Activated CD4-positive, alpha-beta memory T cell treated with anti-CD3 and anti-CD28 coated beads for 36 hours (primary cell): Measurements from ENCODE around the gene CSNK1G2. TPM values are rescaled to one million over a fixed set of nuclear protein-coding genes. Genes with fewer than 3 reads are reported as not detected.
"Not testable (repeated sequence)": the region's sequence is repeated elsewhere in the genome, so short reads cannot be mapped to it uniquely, and the experiment has no call there.

Source experiments
- CTCF ChIA-PET: fragments of 350-600 bp; sonication (Branson Sonifier 250); formaldehyde crosslinking; loops from one replicate; lab custom pipeline; 2021; ENCODE audit warnings: antibody characterized with exemption, inconsistent platforms; lab: Charles Lee
- POLR2A ChIA-PET: fragments of 350-600 bp; sonication (Branson Sonifier 250); formaldehyde crosslinking; loops from one replicate; lab custom pipeline; 2021; ENCODE audit warnings: antibody characterized with exemption; lab: Charles Lee
- DNase-seq: peaks from one replicate; pipeline ENCODE4 v3.0.0-alpha.2; 2020
- H3K27ac Mint-ChIP-seq: one replicate; pipeline ENCODE4 v1.8.0; 2021; ENCODE audit warnings: mixed read lengths
- H3K27me3 Mint-ChIP-seq: one replicate; pipeline ENCODE4 v1.8.0; 2021; ENCODE audit warnings: mixed read lengths
- H3K36me3 Mint-ChIP-seq: one replicate; pipeline ENCODE4 v1.8.0; 2021; ENCODE audit warnings: mixed read lengths
- H3K4me1 Mint-ChIP-seq: one replicate; pipeline ENCODE4 v1.8.0; 2021; ENCODE audit warnings: low read depth, mixed read lengths
- H3K4me3 Mint-ChIP-seq: one replicate; pipeline ENCODE4 v1.8.0; 2021; ENCODE audit warnings: mild to moderate bottlenecking, mixed read lengths
- H3K9me3 Mint-ChIP-seq: one replicate; pipeline ENCODE4 v1.8.0; 2021; ENCODE audit warnings: mixed read lengths
- intact Hi-C: fragments of 100-400 bp; cut with micrococcal nuclease; formaldehyde crosslinking; loops from one replicate; pipeline ENCODE4 v1.15.1; 2023
- total RNA-seq, 2 experiments: library from RNA; stranded (reverse); gene quantifications; one replicate each; pipeline ENCODE4 v1.2.3, GENCODE V29; 2021

Gene CSNK1G2
- total RNA-seq, 2 experiments from 2014 or later = 63.7 to 66.2 TPM

- intact Hi-C loops, H3K27ac Mint-ChIP-seq: not testable (repeated sequence)
- H3K36me3 Mint-ChIP-seq = peaks cover 14% of the 10 kb centered on the region
Measured at GRCh38 chr19:1988464-1988863, 47.5 kb downstream of the CSNK1G2 start.

GRCh38 chr19:1989513-1990229, 48.7 kb downstream of the CSNK1G2 start:
- POLR2A ChIA-PET = no interaction called here

More at GRCh38 chr19:1988464-1988863, 47.5 kb downstream of the CSNK1G2 start:
- CTCF ChIA-PET = interaction anchor here (1.0 kb wide), 1 partner anchor 31 kb away, joined by 3 read pairs; no protein-coding TSS in a partner anchor
- DNase-seq, H3K27me3 Mint-ChIP-seq, H3K4me1 Mint-ChIP-seq, POLR2A ChIA-PET, H3K9me3 Mint-ChIP-seq, H3K4me3 Mint-ChIP-seq: not testable (repeated sequence)

DNA sequence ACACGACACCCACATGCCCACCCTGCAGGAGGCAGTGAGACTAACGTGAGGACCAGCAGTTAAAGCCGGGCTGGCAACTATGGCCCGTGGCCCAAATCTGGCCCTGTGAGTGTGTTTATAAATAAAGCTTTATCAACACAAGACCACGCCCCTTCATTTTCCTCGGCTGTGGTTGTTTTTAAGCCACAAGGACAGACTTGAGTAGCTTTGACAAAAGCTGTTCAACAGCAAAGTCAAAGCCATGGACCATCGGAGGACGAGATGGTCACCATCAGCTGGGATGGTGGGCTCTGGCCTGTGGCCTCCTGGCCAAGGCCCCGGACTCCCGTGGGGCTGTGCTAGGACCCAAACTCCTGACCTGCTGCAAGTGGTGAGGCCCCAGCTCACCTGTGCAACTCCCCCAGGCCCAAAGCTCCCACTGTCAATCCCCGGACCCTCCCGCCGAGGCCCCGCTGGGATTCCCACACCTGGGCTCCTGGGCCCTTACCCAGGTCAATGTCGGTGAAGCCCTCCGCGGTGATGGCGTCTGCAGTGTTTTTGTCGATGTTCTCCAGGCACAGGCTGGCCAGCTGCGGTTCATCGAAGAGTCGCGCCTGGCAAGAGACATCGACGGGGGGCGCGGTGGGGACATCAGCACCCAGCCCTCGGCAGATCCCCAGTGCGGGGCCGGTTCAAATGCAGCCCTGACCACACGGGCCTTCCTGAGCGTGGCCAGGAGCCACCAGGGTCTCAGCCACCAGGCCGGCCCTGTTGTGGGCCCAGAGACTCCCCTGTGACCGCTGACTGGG, 49.5 kb downstream of the CSNK1G2 start:
- intact Hi-C loops = no loop called here
- H3K36me3 Mint-ChIP-seq = peaks cover 12% of the 10 kb centered on the region
- DNase-seq = no peak
- H3K4me3 Mint-ChIP-seq = no peak overlapping the region
- ChIA-PET POLR2A (interaction anchor here (0.6 kb wide), 1 partner anchor 74 kb away, joined by 3 read pairs; no protein-coding TSS in a partner anchor), CTCF (no interaction called here)
- H3K4me1 Mint-ChIP-seq = no peaks in the 10 kb centered on the region
- no peaks in the 10 kb centered on the region for H3K27me3 Mint-ChIP-seq
- H3K9me3 Mint-ChIP-seq = no peaks in the 10 kb centered on the region
- no peak overlapping the region for H3K27ac Mint-ChIP-seq

More at GRCh38 chr19:1989513-1990229, 48.7 kb downstream of the CSNK1G2 start:
- Mint-ChIP-seq H3K9me3 (no peaks in the 10 kb centered on the region), H3K4me1 (no peaks in the 10 kb centered on the region), H3K27me3 (no peaks in the 10 kb centered on the region), H3K4me3 (no peak overlapping the region), H3K36me3 (peaks cover 14% of the 10 kb centered on the region), H3K27ac (no peak overlapping the region)
- CTCF ChIA-PET = interaction anchor here (1.0 kb wide), 1 partner anchor 30 kb away, joined by 3 read pairs; no protein-coding TSS in a partner anchor
- intact Hi-C loops = no loop called here
- DNase-seq = no peak

DNA sequence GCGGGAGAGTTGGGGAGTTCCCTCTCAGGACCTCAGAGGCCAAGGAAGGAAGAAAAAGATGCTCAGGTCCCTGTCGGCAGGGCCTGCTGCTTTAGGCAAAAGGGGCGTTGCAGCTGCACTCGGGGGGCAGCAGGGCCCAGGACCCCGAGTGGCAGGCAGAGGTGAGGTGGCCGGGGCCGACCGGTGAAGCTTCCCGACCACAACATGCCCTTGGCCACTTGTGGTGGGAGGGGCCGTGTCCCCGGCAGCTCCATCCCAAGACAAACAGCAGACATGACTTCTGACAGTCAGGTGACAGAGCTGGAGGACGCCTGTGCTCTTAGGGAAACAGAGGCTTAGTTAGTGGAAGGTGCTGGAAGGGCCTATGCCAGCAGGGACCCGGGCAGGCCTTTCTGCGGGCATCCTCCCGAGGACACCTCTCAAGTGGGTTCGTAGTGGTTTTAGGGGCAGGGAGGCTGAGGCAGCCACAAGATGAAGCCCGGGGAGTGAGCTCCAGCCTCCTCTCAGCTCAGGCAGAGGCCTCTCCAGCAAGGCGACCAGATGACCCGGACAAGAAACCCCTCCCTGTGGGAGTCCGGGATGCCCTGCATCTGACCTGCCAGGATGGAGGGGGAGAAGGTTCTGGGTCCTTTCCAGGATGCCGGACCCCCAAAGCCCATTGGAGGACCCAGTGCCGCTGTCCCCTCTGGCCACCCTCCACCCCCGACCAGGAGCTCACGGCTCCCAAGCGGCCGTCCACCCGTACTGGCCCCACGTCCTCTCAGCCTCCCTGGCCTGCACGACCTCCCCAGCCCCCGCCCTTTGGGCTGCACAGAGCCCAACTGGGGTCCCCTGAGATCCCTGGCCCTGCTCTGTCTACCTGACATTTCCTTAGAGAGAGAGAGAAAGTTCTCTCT, 50.3 kb downstream of the CSNK1G2 start:
- H3K27me3 Mint-ChIP-seq = no peaks in the 10 kb centered on the region
- DNase-seq = no peak
- peaks cover 13% of the 10 kb centered on the region for H3K36me3 Mint-ChIP-seq
- no peak overlapping the region for H3K4me3 Mint-ChIP-seq
- CTCF ChIA-PET = interaction anchor here (0.6 kb wide), 1 partner anchor 27 kb away, joined by 3 read pairs; no protein-coding TSS in a partner anchor
- no peaks in the 10 kb centered on the region for H3K9me3 Mint-ChIP-seq
- POLR2A ChIA-PET = no interaction called here
- intact Hi-C loops = no loop called here
- no peak overlapping the region for H3K27ac Mint-ChIP-seq
- no peaks in the 10 kb centered on the region for H3K4me1 Mint-ChIP-seq

GRCh38 chr19:1992759-1993260, 51.8 kb downstream of the CSNK1G2 start:
- H3K4me3 Mint-ChIP-seq = no peak overlapping the region
- peaks cover 11% of the 10 kb centered on the region for H3K36me3 Mint-ChIP-seq
- H3K9me3 Mint-ChIP-seq = no peaks in the 10 kb centered on the region
- POLR2A ChIA-PET = no interaction called here
- DNase-seq = peak; percentile 40
- CTCF ChIA-PET = no interaction called here
- H3K27me3 Mint-ChIP-seq = no peaks in the 10 kb centered on the region
- H3K27ac Mint-ChIP-seq = no peak overlapping the region
- H3K4me1 Mint-ChIP-seq = peaks cover 4% of the 10 kb centered on the region
- intact Hi-C loops = no loop called here

DNA sequence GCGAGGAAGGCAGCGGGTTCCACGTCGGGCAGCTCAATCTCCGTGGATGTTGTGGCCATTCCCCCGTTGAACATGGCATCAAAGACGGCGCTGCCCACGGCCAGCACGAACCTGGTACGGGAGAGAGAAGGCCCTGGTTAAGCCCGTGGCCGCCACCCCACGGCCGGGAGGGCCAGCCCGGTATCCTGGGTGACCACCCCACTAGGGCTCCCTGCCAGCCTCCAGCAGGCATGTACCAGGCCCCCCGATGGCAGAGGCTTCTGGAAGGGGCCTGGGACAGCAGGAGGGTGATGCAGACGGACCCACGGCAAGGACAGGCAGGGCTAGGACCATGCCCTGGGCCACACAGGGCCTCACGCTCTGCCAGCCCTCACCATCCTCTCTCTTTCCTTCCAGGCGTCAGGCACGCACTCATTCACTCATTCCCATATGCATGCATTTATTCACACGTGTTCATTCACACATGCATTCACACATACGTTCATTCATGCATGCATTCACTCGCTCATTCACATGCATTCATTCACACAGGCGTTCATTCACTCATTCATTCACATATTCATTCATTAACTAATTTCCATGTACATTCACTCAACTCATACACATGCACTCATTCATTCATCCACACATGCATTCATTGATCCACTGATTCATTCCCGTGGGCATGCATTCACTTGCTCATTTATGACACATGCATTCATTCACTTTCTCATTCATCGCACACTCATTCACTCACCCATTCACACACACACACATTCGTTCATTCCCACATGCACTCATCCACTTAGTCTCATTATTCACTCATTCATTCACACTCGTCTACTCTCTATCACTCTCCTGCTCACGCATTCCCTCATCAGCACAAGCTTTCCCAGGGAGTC, 56.6 kb downstream of the CSNK1G2 start:
- intact Hi-C loops = no loop called here
- DNase-seq = no peak
- Mint-ChIP-seq H3K36me3 (peaks cover 13% of the 10 kb centered on the region), H3K27ac (no peak overlapping the region), H3K9me3 (no peaks in the 10 kb centered on the region), H3K4me1 (peaks cover 15% of the 10 kb centered on the region), H3K4me3 (no peak overlapping the region), H3K27me3 (no peaks in the 10 kb centered on the region)
- ChIA-PET CTCF (interaction anchor here (0.7 kb wide), 1 partner anchor 115 kb away, joined by 6 read pairs; no protein-coding TSS in a partner anchor), POLR2A (no interaction called here)

DNA sequence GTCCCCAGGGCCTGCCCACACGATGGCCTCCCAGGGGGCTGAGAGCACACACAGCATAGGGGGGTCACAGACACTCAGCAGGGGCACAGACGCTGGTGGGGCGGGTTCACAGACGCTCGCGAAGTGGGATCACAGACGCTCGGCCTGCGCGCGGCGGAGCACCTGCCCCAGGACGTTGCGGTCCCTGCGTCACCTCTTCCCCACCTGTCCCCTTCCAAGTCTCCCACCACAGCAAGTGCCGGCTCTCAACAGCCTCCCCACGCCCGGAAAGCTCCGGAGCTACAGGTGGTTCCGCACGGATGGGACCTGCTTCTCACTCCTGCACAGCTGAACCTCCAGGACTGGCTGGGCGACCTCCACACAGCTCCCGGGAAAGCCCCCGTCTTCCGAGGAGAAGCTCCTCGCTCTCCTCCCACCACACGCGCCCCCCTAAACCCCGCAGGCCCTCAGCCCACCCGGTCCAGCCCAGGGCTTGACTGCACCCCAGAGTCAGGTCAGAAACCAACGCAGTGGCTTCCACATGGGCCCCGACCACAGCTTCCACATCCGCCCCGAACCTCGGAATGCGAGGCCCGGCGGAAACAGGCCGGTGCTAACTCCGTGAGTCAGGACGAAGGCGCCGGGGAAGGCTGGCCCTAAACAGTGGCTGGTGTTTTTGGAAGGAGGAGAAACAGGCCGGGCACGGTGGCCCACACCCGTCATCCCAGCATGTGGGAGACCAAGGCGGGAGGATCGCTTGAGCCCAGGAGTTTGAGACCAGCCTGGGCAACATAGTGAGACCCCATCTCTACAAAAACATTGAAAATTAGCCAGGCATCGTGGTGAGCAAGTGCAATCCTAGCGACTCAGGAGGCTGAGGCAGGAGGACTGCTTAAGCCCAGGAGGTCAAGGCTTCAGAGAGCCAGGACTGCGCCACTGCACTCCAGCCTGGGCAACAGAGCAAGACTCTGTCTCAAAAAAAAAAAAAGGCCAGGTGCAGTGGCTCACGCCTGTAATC, 58.0 kb downstream of the CSNK1G2 start:
- CTCF ChIA-PET = interaction anchor here (0.6 kb wide), 1 partner anchor 663 kb away, joined by 3 read pairs; no protein-coding TSS in a partner anchor
- H3K27me3 Mint-ChIP-seq = no peaks in the 10 kb centered on the region
- POLR2A ChIA-PET = no interaction called here
- no peaks in the 10 kb centered on the region for H3K9me3 Mint-ChIP-seq
- no peak overlapping the region for H3K4me3 Mint-ChIP-seq
- H3K36me3 Mint-ChIP-seq = peaks cover 14% of the 10 kb centered on the region
- DNase-seq = no peak
- H3K27ac Mint-ChIP-seq = no peak overlapping the region
- intact Hi-C loops = no loop called here
- peaks cover 15% of the 10 kb centered on the region for H3K4me1 Mint-ChIP-seq

- ChIA-PET CTCF (interaction anchor here (0.6 kb wide), 1 partner anchor 662 kb away, joined by 3 read pairs; no protein-coding TSS in a partner anchor), POLR2A (no interaction called here)
- intact Hi-C loops = no loop called here
- no peak overlapping the region for H3K4me3 Mint-ChIP-seq
- DNase-seq = no peak
- no peaks in the 10 kb centered on the region for H3K27me3 Mint-ChIP-seq
- H3K27ac Mint-ChIP-seq = no peak overlapping the region
- no peaks in the 10 kb centered on the region for H3K9me3 Mint-ChIP-seq
- peaks cover 15% of the 10 kb centered on the region for H3K4me1 Mint-ChIP-seq
- H3K36me3 Mint-ChIP-seq = peaks cover 13% of the 10 kb centered on the region
Measured at GRCh38 chr19:1999856-2000515, 59.0 kb downstream of the CSNK1G2 start.

- peaks cover 5% of the 10 kb centered on the region for H3K36me3 Mint-ChIP-seq
- H3K27ac Mint-ChIP-seq = no peak overlapping the region
- H3K27me3 Mint-ChIP-seq = no peaks in the 10 kb centered on the region
- intact Hi-C loops = no loop called here
- ChIA-PET CTCF (interaction anchor here (0.6 to 1.4 kb wide), 5 partner anchors 15 to 633 kb away, joined by 3 to 5 read pairs (median 3); no protein-coding TSS in a partner anchor), POLR2A (interaction anchor here (0.7 kb wide), 1 partner anchor 8 kb away, joined by 5 read pairs; no protein-coding TSS in a partner anchor)
- no peak for DNase-seq
- no peak overlapping the region for H3K4me3 Mint-ChIP-seq
- peaks cover 8% of the 10 kb centered on the region for H3K4me1 Mint-ChIP-seq
- H3K9me3 Mint-ChIP-seq = no peaks in the 10 kb centered on the region
Measured at GRCh38 chr19:2003874-2004273, 62.9 kb downstream of the CSNK1G2 start.
